Upper lobe of left lung (tissue), 6 donors: ENCODE measurements around the gene ACP6. TPM values are rescaled to one million over a fixed set of nuclear protein-coding genes. Genes with fewer than 3 reads are reported as not detected.
A peak's percentile ranks its signal among the peaks of the same experiment; 100 is the strongest.

Source experiments
- ATAC-seq, 2 donors: fragments of 200-7000 bp; cut with Tn5 transposase; one replicate each; pipeline ENCODE4 v1.9.1; 2022; ENCODE audit warnings: mild to moderate bottlenecking in 2 of 2, moderate library complexity in 2 of 2; ENCODE audit not compliant: low FRiP score in 2 of 2
- DNase-seq, 2 donors: peaks; one replicate each; pipeline ENCODE4 v3.0.0-alpha.2; 2019 to 2020
- H3K27ac ChIP-seq, 4 donors: fragments of 200-600 bp; sonication (generic); one replicate each; pipeline ENCODE4 v1.5.1; 2016 to 2019
- H3K27me3 ChIP-seq, 4 donors: fragments of 200-600 bp; sonication (generic); one replicate each; pipeline ENCODE4 v1.5.1; 2017 to 2019
- H3K36me3 ChIP-seq, 4 donors: fragments of 200-600 bp; sonication (generic); one replicate each; pipeline ENCODE4 v1.5.1; 2016 to 2019
- H3K4me1 ChIP-seq, 4 donors: fragments of 200-600 bp; sonication (generic); one replicate each; pipeline ENCODE4 v1.5.1; 2018 to 2019
- H3K4me3 ChIP-seq, 4 donors: fragments of 200-600 bp; sonication (generic); one replicate each; pipeline ENCODE4 v1.5.1; 2017 to 2019; ENCODE audit warnings: mild to moderate bottlenecking in 2 of 4, moderate library complexity in 1 of 4
- H3K9me3 ChIP-seq, 4 donors: fragments of 200-600 bp; sonication (generic); one replicate each; pipeline ENCODE4 v1.5.1; 2018 to 2019
- EP300 ChIP-seq, 4 donors: sonication (generic); formaldehyde crosslinking; IDR thresholded peaks; one replicate each; pipeline ENCODE4 v1.5.1; 2017; ENCODE audit warnings: antibody characterized with exemption in 4 of 4, control low read depth in 2 of 4
- POLR2A ChIP-seq, 4 donors: fragments of 450-650 bp; IDR thresholded peaks; one replicate each; pipeline ENCODE4 v1.5.1; 2016 to 2017; ENCODE audit warnings: antibody characterized with exemption in 4 of 4, mild to moderate bottlenecking in 2 of 4
- POLR2AphosphoS5 ChIP-seq, 2 donors: sonication (generic); formaldehyde crosslinking; IDR thresholded peaks; one replicate each; pipeline ENCODE4 v1.5.1; 2017; ENCODE audit warnings: antibody characterized with exemption in 2 of 2
- WGBS, 2 donors: methylation state at CpG; one replicate each; pipeline ENCODE4 v1.1.5; 2017 to 2018; 5-methylcytosine and 5-hydroxymethylcytosine counted together
- total RNA-seq, 6 donors: library from RNA; depleted of rRNA in 4 of 6; stranded (reverse); fragments of >200 nt in 4 of 6; gene quantifications; one replicate each; pipeline versions ENCODE4 v1.1.0 to v1.2.1, GENCODE V29; 2016 to 2021
- TF ChIP-seq, protein P1 (sequence below), 6 experiments: fragments of 450-650 bp in 4 of 6; fragments of 200-600 bp in 2 of 6; sonication (generic) in 2 of 6; IDR thresholded peaks; one replicate each; pipeline ENCODE4 v1.5.1; 2016 to 2019; ENCODE audit warnings: antibody characterized with exemption in 6 of 6
- donor health status: DM: no; HTN: no; CAD: no; lungs with moderate emphysema.
- donor health status: DM: no; HTN: yes; CAD: no; lungs with severe emphysema.

ACP6 gene
- total RNA-seq, 6 donors from 2014 or later, result 8.1 to 60.8 (median 21.6) TPM

DNA sequence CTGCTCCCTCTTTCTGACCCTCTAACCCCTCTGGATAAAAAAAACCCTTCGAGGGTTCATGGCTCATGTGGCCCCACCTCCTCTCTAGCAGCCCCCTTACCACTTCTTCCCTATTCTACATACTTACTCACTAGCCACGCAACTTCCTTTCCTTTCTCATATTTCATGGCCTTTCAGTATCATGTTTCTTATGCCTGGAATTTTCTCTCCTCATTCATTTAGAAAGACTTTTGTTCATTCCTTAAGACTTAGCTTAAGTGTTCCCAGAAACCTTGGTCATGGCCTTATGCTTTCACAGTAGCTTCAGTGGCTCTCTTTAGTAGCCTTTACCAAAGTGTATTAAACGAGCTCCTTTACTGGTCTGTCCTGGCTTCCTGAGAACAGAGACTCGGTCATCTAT, 6.1 kb downstream of the ACP6 start:
- Histone ChIP-seq H3K4me3 (no peak overlapping the region), H3K27ac (no peak overlapping the region), H3K9me3 (no peaks in the 10 kb centered on the region), H3K4me1 (peaks cover 0 to 8% (median 7%) of the 10 kb centered on the region in 4 donors), H3K36me3 (peaks cover 0 to 5% (median 0%) of the 10 kb centered on the region in 4 donors), H3K27me3 (no peaks in the 10 kb centered on the region)
- ATAC-seq (no peak), DNase-seq (no peak)
- no peak for TF ChIP-seq EP300 (IDR thresholded peaks at IDR 0.05)
- TF ChIP-seq, protein P1, sequence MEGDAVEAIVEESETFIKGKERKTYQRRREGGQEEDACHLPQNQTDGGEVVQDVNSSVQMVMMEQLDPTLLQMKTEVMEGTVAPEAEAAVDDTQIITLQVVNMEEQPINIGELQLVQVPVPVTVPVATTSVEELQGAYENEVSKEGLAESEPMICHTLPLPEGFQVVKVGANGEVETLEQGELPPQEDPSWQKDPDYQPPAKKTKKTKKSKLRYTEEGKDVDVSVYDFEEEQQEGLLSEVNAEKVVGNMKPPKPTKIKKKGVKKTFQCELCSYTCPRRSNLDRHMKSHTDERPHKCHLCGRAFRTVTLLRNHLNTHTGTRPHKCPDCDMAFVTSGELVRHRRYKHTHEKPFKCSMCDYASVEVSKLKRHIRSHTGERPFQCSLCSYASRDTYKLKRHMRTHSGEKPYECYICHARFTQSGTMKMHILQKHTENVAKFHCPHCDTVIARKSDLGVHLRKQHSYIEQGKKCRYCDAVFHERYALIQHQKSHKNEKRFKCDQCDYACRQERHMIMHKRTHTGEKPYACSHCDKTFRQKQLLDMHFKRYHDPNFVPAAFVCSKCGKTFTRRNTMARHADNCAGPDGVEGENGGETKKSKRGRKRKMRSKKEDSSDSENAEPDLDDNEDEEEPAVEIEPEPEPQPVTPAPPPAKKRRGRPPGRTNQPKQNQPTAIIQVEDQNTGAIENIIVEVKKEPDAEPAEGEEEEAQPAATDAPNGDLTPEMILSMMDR (IDR thresholded peaks at IDR 0.05), result no peak
- no peak for TF ChIP-seq POLR2AphosphoS5 (IDR thresholded peaks at IDR 0.05)
- no peak for TF ChIP-seq POLR2A (IDR thresholded peaks at IDR 0.05)
- 74 to 82% methylated on average over 4 of the region's 4 CpGs for WGBS, 2 donors

DNA sequence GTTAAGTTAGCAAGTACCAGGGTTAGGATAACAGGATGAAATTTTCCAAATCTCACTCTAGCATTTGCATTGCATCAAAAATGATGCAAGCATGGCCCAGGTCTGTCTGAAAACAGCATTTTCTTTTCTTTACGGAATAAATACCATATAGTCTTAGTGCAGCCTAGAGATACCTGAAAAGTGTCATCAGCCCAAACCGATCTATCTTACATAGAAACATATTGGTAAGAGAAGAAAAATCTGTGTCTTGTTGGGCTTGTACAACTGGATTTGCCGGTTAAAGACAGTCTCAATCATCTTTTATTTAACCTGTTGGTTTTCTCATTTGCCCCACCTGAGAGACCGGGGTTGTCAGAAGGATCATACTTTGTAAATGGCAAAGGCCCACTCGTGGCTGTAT, 15.8 kb downstream of the ACP6 start:
- peaks cover 10 to 76% (median 31%) of the 10 kb centered on the region in 4 donors for H3K36me3 ChIP-seq
- 96 to 97% methylated on average over 5 of the region's 5 CpGs for WGBS, 2 donors
- TF ChIP-seq POLR2A (IDR thresholded peaks at IDR 0.05), result no peak
- TF ChIP-seq EP300 (IDR thresholded peaks at IDR 0.05), result no peak
- TF ChIP-seq, protein P1 (IDR thresholded peaks at IDR 0.05), result no peak
- no peak for TF ChIP-seq POLR2AphosphoS5 (IDR thresholded peaks at IDR 0.05)

DNA sequence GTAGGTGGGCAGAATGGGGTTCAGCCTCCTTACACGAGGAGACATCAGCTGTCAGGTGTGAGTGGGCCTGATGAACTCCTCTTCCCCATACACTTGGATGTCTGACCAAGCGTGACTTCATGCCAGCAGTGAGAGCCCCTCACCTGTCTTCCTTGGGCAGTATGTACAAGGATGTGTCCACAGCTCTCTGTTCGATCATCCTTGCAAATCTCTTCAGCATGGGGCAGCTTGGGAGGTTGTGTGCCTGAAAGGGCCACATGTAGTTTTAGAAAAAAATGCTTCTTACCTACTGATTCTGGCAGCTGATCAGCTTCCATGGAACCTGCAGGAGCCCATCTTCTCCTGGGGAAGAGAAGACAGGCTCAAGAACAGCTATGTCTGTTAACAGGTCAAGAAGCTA, 18.0 kb downstream of the ACP6 start:
- H3K36me3 ChIP-seq, result peaks cover 7 to 77% (median 34%) of the 10 kb centered on the region in 4 donors
- H3K27ac ChIP-seq, result no peak overlapping the region
- H3K4me1 ChIP-seq, result no peaks in the 10 kb centered on the region
- H3K9me3 ChIP-seq, result no peaks in the 10 kb centered on the region
- no peak for TF ChIP-seq POLR2AphosphoS5 (IDR thresholded peaks at IDR 0.05)
- TF ChIP-seq EP300 (IDR thresholded peaks at IDR 0.05), result no peak
- no peak for TF ChIP-seq POLR2A (IDR thresholded peaks at IDR 0.05)
- DNase-seq, result no peak
- 93 to 97% methylated on average over 3 of the region's 3 CpGs for WGBS, 2 donors
- H3K27me3 ChIP-seq, result no peaks in the 10 kb centered on the region
- no peak overlapping the region for H3K4me3 ChIP-seq
- ATAC-seq, result no peak

More for the DNA sequence above, 15.8 kb downstream of the ACP6 start:
- no peaks in the 10 kb centered on the region for H3K4me1 ChIP-seq
- ATAC-seq (no peak), DNase-seq (no peak)
- H3K4me3 ChIP-seq, result no peak overlapping the region
- H3K27ac ChIP-seq, result no peak overlapping the region
- no peaks in the 10 kb centered on the region for H3K27me3 ChIP-seq
- no peaks in the 10 kb centered on the region for H3K9me3 ChIP-seq

DNA sequence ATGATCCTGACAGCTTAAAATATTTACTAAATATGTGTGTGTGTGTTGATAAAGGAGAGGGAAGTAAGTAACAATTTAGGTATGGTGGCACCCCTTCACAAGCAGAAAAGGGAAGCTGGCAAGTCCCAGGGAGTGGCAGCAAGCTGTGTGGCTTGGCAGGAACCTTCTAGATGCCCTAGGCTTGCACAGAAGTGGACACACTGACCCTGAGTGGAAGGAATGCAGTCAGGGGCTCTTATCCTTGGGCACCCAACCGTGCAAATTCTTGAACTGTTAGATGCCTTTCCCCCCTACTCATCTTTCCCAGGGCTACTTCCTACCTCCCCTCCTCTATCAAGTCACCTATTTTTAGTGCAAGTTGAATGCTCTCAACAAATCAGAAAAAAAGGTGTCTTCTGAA, 18.9 kb downstream of the ACP6 start:
- Histone ChIP-seq H3K27ac (no peak overlapping the region), H3K4me3 (no peak overlapping the region), H3K27me3 (no peaks in the 10 kb centered on the region), H3K36me3 (peaks cover 7 to 80% (median 34%) of the 10 kb centered on the region in 4 donors), H3K4me1 (no peaks in the 10 kb centered on the region), H3K9me3 (no peaks in the 10 kb centered on the region)
- TF ChIP-seq, protein P1 (IDR thresholded peaks at IDR 0.05), result no peak
- no peak for TF ChIP-seq POLR2AphosphoS5 (IDR thresholded peaks at IDR 0.05)
- DNase-seq, result peak in 1 of 2 donors; percentile 52
- ATAC-seq, result no peak
- 39 to 64% methylated on average over 1 of the region's 1 CpG for WGBS, 2 donors

DNA sequence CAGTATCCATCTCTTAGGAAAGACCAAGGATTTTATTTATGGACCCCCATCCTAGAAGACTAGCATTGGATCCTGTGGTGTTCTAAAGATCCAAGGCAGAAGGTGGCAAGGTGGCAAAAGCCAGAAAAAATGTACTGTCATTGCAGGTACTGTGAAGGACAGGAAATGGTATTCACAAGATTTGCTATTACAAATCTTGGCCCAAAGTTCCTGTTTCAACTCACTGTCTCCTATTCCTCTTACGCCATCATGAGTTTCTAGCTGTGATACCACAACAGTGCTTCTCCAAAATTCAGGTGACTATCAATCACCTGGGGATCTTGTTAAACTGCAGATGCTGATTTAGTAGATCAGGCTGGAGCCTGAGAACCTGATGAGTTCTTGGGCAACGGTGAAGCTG, 21.4 kb downstream of the ACP6 start:
- DNase-seq (no peak), ATAC-seq (peak in 1 of 2 donors; percentile 26)
- 76 to 79% methylated on average over 2 of the region's 2 CpGs for WGBS, 2 donors
- no peaks in the 10 kb centered on the region for H3K4me1 ChIP-seq
- H3K4me3 ChIP-seq, result no peak overlapping the region
- peaks cover 7 to 59% (median 28%) of the 10 kb centered on the region in 4 donors for H3K36me3 ChIP-seq
- no peaks in the 10 kb centered on the region for H3K27me3 ChIP-seq
- TF ChIP-seq POLR2AphosphoS5 (IDR thresholded peaks at IDR 0.05), result no peak
- TF ChIP-seq, protein P1 (IDR thresholded peaks at IDR 0.05), result no peak
- H3K27ac ChIP-seq, result peak overlapping the region; percentile 3 to 77 (median 53)
- H3K9me3 ChIP-seq, result no peaks in the 10 kb centered on the region
